ENCODE results near the gene SRRM1. TPM values are rescaled to one million over a fixed set of nuclear protein-coding genes. Genes with fewer than 3 reads are reported as not detected.
"Not testable (repeated sequence)": the region's sequence is repeated elsewhere in the genome, so short reads cannot be mapped to it uniquely, and the experiment has no call there.

SRRM1 gene
- total RNA-seq, 1 experiment from 2014 or later = 124 TPM

DNA sequence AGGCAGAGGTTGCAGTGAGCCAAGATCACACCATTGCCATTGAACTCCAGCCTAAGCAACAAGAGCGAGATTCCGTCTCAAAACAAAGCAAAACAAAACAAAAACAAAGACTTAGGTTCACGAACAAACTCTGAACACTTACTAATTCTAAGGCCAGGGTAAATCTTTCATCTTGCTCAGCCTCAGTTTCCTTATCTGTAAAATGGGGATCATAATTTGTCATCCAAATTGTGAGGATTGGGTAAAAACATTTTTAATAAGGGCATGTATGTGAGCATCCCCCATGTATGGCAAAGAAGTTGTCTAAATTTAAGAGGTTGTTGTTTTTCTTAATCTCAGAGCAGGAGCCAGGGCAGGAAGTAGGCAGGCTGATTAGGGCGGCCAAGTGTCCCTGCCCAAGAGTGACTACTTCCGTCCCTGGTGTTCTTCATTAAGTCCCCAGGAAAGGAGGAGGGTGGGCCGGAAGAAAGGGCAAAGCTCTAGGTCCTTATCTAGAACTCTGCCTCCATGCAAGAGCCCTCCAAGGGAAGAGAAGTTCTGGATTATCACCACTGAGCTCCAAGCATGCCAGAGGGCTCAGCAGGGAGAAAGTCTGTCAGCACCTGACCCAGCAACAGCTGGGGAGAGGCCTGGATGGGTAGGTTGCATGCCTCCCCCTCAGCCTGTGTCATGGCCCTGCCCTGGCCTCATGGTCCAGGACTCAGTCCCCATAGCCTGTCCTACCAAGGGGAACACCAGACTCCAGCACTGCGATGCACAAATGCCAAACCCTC is 52.3 kb downstream of the SRRM1 start:
- H3K9me2 ChIP-seq (ENCODE audit: insufficient read depth) = no peaks in the 10 kb centered on the region
- no TSS peak for BruUV-seq (replicated peaks)
- H3K4me2 ChIP-seq = no peak overlapping the region
- H3K36me3 ChIP-seq (ENCODE audit: low read depth) = no peaks in the 10 kb centered on the region
- H3K27ac ChIP-seq = no peak overlapping the region
- H3K4me3 ChIP-seq = no peak overlapping the region
- no peaks in the 10 kb centered on the region for H4K20me1 ChIP-seq (ENCODE audit: insufficient read depth)
- ChIA-PET POLR2A (ENCODE audit: unreplicated experiment) (no interaction called here), CTCF (interaction anchor here (0.5 to 0.6 kb wide), 2 partner anchors 12 kb away, joined by 4 to 5 read pairs; no protein-coding TSS in a partner anchor)
- H3K9me3 ChIP-seq (ENCODE audit: insufficient read depth, low read depth) = no peaks in the 10 kb centered on the region
- H2AFZ ChIP-seq = no peak overlapping the region
- H3K27me3 ChIP-seq (ENCODE audit: insufficient read depth, low read depth) = no peaks in the 10 kb centered on the region
- intact Hi-C loops (cut with micrococcal nuclease; ENCODE audit: unreplicated experiment) = no loop called here
- H3F3A ChIP-seq (ENCODE audit: insufficient read depth, low read depth) = no peaks in the 10 kb centered on the region
- TF ChIP-seq EZH2 (IDR thresholded peaks at IDR 0.05; ENCODE audit: low read depth) = no peak
- TF ChIP-seq, protein P1, sequence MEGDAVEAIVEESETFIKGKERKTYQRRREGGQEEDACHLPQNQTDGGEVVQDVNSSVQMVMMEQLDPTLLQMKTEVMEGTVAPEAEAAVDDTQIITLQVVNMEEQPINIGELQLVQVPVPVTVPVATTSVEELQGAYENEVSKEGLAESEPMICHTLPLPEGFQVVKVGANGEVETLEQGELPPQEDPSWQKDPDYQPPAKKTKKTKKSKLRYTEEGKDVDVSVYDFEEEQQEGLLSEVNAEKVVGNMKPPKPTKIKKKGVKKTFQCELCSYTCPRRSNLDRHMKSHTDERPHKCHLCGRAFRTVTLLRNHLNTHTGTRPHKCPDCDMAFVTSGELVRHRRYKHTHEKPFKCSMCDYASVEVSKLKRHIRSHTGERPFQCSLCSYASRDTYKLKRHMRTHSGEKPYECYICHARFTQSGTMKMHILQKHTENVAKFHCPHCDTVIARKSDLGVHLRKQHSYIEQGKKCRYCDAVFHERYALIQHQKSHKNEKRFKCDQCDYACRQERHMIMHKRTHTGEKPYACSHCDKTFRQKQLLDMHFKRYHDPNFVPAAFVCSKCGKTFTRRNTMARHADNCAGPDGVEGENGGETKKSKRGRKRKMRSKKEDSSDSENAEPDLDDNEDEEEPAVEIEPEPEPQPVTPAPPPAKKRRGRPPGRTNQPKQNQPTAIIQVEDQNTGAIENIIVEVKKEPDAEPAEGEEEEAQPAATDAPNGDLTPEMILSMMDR (conservative IDR thresholded peaks at IDR 0.05) = no peak
- no peak for DNase-seq
- H3K4me1 ChIP-seq (replicated peaks; ENCODE audit: insufficient read depth) = no peaks in the 10 kb centered on the region
- no peaks in the 10 kb centered on the region for H3K79me2 ChIP-seq (ENCODE audit: low read depth)

DNA sequence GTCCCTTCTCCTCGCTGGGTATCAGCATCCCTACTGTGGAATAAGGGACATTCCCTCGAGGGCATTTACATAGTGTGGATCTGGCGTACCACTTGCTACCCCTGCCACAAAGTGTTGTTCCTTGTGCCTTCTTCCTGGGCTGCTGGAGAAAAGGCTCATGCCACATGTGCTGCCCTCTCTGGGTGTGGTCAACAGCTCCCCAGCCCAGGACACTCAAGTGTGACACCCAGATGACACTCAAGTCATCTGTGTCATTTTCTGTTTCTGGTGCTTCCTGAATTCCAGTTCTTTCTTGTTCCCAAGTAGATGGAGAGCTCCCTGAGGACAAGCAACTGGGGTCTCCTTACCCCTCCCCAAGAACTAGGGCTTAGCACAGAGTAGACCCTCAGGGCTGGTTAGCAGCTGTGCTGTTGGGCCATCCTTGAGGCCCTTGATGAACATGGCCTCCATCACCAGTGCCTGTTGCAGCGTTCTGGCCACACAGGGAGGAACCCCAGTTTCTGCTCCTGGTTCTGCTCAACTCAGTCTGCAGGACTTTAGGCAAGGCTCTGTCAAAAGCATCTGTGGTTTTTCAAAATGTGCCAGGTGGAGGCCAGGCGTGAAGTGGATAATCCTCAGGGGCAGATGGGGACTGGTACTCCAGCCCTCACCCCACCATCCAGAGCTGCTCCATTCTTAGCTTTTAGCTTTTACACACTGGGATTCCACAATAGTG is 53.1 kb downstream of the SRRM1 start:
- no peaks in the 10 kb centered on the region for H3K79me2 ChIP-seq (ENCODE audit: low read depth)
- H3K27me3 ChIP-seq (ENCODE audit: insufficient read depth, low read depth) = no peaks in the 10 kb centered on the region
- no peak overlapping the region for H2AFZ ChIP-seq
- no peak overlapping the region for H3K4me2 ChIP-seq
- no peak overlapping the region for H3K27ac ChIP-seq
- no peaks in the 10 kb centered on the region for H3K36me3 ChIP-seq (ENCODE audit: low read depth)
- no peak overlapping the region for H3K4me3 ChIP-seq
- TF ChIP-seq, protein P1 (conservative IDR thresholded peaks at IDR 0.05) = no peak
- no peak for TF ChIP-seq EZH2 (IDR thresholded peaks at IDR 0.05; ENCODE audit: low read depth)
- ChIA-PET CTCF (interaction anchor here (0.5 to 0.6 kb wide), 3 partner anchors 13 to 123 kb away, joined by 3 to 4 read pairs (median 3); no protein-coding TSS in a partner anchor), POLR2A (ENCODE audit: unreplicated experiment) (no interaction called here)
- no peaks in the 10 kb centered on the region for H3F3A ChIP-seq (ENCODE audit: insufficient read depth, low read depth)
- H3K9me2 ChIP-seq (ENCODE audit: insufficient read depth) = no peaks in the 10 kb centered on the region
- no peaks in the 10 kb centered on the region for H3K9me3 ChIP-seq (ENCODE audit: insufficient read depth, low read depth)
- DNase-seq = no peak
- no peaks in the 10 kb centered on the region for H3K4me1 ChIP-seq (replicated peaks; ENCODE audit: insufficient read depth)
- no peaks in the 10 kb centered on the region for H4K20me1 ChIP-seq (ENCODE audit: insufficient read depth)
- intact Hi-C loops (cut with micrococcal nuclease; ENCODE audit: unreplicated experiment) = no loop called here
- no TSS peak for BruUV-seq (replicated peaks)

DNA sequence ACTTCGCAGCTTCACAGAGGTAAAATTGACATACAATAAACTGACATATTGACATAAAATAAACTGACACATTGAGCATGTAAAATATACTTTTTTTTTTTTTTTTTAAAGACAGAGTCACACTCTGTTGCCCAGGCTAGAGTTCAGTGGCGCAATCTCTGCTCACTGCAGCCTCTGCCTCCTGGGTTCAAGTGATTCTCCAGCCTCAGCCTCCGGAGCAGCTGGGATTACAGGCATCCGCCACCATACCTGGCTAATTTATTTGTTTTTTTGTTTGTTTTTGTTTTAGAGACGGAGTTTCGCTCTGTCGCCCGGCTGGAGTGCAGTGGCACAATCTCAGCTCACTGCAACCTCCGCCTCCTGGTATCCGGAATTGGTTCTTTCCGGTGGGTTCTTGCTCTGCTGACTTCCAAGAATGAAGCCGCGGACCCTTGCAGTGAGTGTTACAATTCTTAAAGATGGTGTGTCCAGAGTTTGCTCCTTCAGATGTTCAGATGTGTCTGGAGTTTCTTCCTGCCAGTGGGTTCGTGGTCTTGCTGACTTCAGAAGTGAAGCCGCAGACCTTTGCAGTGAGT is 53.7 kb downstream of the SRRM1 start:
- TF ChIP-seq, protein P1 (conservative IDR thresholded peaks at IDR 0.05) = no peak
- no peak for TF ChIP-seq EZH2 (IDR thresholded peaks at IDR 0.05; ENCODE audit: low read depth)
- no peaks in the 10 kb centered on the region for H3K4me1 ChIP-seq (replicated peaks; ENCODE audit: insufficient read depth)

DNA sequence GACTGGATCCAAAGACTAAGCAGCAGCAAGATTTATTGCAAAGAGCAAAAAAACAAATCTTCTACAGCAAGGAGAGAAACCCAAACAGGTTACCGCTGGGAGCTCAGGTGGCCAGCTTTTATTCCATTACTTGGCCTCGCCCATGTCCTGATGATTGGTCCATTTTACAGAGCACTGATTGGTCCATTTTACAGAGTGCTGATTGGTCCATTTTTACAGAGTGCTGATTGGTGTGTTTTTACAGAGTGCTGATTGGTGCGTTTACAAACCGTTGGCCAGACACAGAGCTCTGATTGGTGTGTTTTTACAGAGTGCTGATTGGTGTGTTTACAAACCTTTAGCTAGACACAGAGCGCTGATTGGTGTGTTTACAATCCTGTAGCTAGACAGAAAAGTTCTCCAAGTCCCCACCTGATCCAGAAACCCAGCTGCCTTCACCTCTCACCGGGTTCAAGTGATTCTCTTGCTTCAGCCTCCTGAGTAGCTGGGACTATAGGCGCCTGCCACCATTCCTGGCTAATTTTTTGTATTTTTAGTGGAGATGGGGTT is 54.4 kb downstream of the SRRM1 start:
- H3K79me2 ChIP-seq (ENCODE audit: low read depth); DNase-seq; H3K27me3 ChIP-seq (ENCODE audit: insufficient read depth, low read depth); H4K20me1 ChIP-seq (ENCODE audit: insufficient read depth); H3K4me3 ChIP-seq; H3K9me3 ChIP-seq (ENCODE audit: insufficient read depth, low read depth); H3F3A ChIP-seq (ENCODE audit: insufficient read depth, low read depth); intact Hi-C loops (cut with micrococcal nuclease; ENCODE audit: unreplicated experiment); H3K4me2 ChIP-seq; H3K4me1 ChIP-seq (replicated peaks; ENCODE audit: insufficient read depth); H3K36me3 ChIP-seq (ENCODE audit: low read depth); H3K27ac ChIP-seq; H3K9me2 ChIP-seq (ENCODE audit: insufficient read depth); BruUV-seq (replicated peaks); H2AFZ ChIP-seq: not testable (repeated sequence)
- CTCF ChIA-PET = interaction anchor here (0.6 kb wide), 1 partner anchor 130 kb away, joined by 5 read pairs; no protein-coding TSS in a partner anchor
- POLR2A ChIA-PET (ENCODE audit: unreplicated experiment) = interaction anchor here (0.5 to 0.7 kb wide), 2 partner anchors 54 to 255 kb away, joined by 3 to 10 read pairs; no protein-coding TSS in a partner anchor

More for the DNA sequence above, 53.7 kb downstream of the SRRM1 start:
- no peaks in the 10 kb centered on the region for H3K79me2 ChIP-seq (ENCODE audit: low read depth)
- H3F3A ChIP-seq (ENCODE audit: insufficient read depth, low read depth) = no peaks in the 10 kb centered on the region
- no TSS peak for BruUV-seq (replicated peaks)
- H3K4me2 ChIP-seq = no peak overlapping the region
- no peak overlapping the region for H3K27ac ChIP-seq
- intact Hi-C loops (cut with micrococcal nuclease; ENCODE audit: unreplicated experiment) = no loop called here
- H3K27me3 ChIP-seq (ENCODE audit: insufficient read depth, low read depth) = no peaks in the 10 kb centered on the region
- H4K20me1 ChIP-seq (ENCODE audit: insufficient read depth) = no peaks in the 10 kb centered on the region
- CTCF ChIA-PET = interaction anchor here (0.6 kb wide), 3 partner anchors 31 to 130 kb away, joined by 3 to 5 read pairs (median 3); no protein-coding TSS in a partner anchor
- H2AFZ ChIP-seq = no peak overlapping the region
- H3K9me3 ChIP-seq (ENCODE audit: insufficient read depth, low read depth) = no peaks in the 10 kb centered on the region
- POLR2A ChIA-PET (ENCODE audit: unreplicated experiment) = interaction anchor here (0.5 kb wide), 1 partner anchor 254 kb away, joined by 3 read pairs; no protein-coding TSS in a partner anchor
- H3K4me3 ChIP-seq = no peak overlapping the region
- no peaks in the 10 kb centered on the region for H3K36me3 ChIP-seq (ENCODE audit: low read depth)
- no peak for DNase-seq
- no peaks in the 10 kb centered on the region for H3K9me2 ChIP-seq (ENCODE audit: insufficient read depth)
